ENCODE results near the gene ARGLU1. TPM values are rescaled to one million over a fixed set of nuclear protein-coding genes. Genes with fewer than 3 reads are reported as not detected.

The ARGLU1 gene
- total RNA-seq, 1 experiment from 2014 or later: 94.4 TPM

DNA sequence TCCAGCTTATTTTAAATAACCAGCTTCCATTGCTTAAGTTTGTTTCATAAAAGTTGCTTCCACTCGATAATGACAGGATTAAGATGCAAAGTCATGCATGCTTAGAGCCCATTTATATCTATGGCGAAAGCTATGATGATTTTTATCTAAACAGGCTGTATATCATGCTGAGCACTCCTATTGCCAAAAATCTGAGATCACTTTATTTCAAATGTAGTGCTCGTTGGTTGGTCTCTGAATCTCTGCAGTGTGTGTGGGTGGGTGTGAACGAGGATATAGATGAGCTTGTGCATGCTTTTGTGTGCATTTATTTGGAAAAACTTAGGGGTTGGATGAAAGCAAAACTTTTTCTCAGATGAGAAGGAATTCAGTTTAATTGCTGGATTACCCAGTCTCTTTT lies 27.0 kb upstream of the ARGLU1 start:
- Mint-ChIP-seq H3K4me1 (ENCODE audit: insufficient read depth, unreplicated experiment) (no peaks in the 10 kb centered on the region), H3K27ac (ENCODE audit: low read depth, unreplicated experiment) (no peak overlapping the region), H3K36me3 (ENCODE audit: insufficient read depth, unreplicated experiment) (no peaks in the 10 kb centered on the region), H3K4me3 (ENCODE audit: unreplicated experiment) (no peak overlapping the region), H3K27me3 (ENCODE audit: insufficient read depth, unreplicated experiment) (no peaks in the 10 kb centered on the region), H3K9me3 (ENCODE audit: unreplicated experiment) (no peaks in the 10 kb centered on the region)
- ChIA-PET CTCF (interaction anchor here (0.6 kb wide), 1 partner anchor 63 kb away, joined by 3 read pairs; no protein-coding TSS in a partner anchor), POLR2A (interaction anchor here (0.7 kb wide), 1 partner anchor 24 kb away, joined by 3 read pairs; no protein-coding TSS in a partner anchor)
- no peak for TF ChIP-seq CTCF (IDR thresholded peaks at IDR 0.05; ENCODE audit: unreplicated experiment)
- no TSS peak for BruUV-seq (replicated peaks)
- DNase-seq (ENCODE audit: unreplicated experiment): no peak
- intact Hi-C loops (cut with micrococcal nuclease): no loop called here

DNA sequence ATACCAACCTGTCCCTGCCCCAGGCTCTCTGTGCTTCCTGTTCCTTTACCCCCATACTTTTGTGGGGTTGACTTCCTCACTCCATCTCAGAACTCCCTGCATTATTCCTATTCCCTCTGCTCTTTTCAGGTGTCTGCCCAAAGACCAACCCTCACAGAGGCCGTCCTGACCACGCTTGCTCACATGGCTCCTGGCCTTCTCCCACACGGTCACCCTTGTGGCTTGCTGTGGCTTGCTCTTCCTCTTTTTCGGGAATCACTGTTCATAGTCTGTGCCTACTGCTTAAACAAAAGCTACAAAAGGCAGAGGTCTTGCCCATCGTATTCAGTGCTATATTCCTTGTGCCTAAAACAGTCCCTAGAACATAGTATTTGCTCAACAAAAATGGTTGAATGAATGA lies 25.2 kb upstream of the ARGLU1 start:
- Mint-ChIP-seq H3K9me3 (ENCODE audit: unreplicated experiment) (no peaks in the 10 kb centered on the region), H3K27ac (ENCODE audit: low read depth, unreplicated experiment) (no peak overlapping the region), H3K27me3 (ENCODE audit: insufficient read depth, unreplicated experiment) (no peaks in the 10 kb centered on the region), H3K4me3 (ENCODE audit: unreplicated experiment) (no peak overlapping the region), H3K4me1 (ENCODE audit: insufficient read depth, unreplicated experiment) (no peaks in the 10 kb centered on the region), H3K36me3 (ENCODE audit: insufficient read depth, unreplicated experiment) (no peaks in the 10 kb centered on the region)
- intact Hi-C loops (cut with micrococcal nuclease): no loop called here
- TF ChIP-seq CTCF (IDR thresholded peaks at IDR 0.05; ENCODE audit: unreplicated experiment): no peak
- BruUV-seq (replicated peaks): no TSS peak
- ChIA-PET POLR2A (no interaction called here), CTCF (no interaction called here)
- DNase-seq (ENCODE audit: unreplicated experiment): no peak

GRCh38 chr13:106591299-106591698 lies 23.4 kb upstream of the ARGLU1 start:
- Mint-ChIP-seq H3K9me3 (ENCODE audit: unreplicated experiment) (no peaks in the 10 kb centered on the region), H3K27me3 (ENCODE audit: insufficient read depth, unreplicated experiment) (no peaks in the 10 kb centered on the region), H3K4me1 (ENCODE audit: insufficient read depth, unreplicated experiment) (no peaks in the 10 kb centered on the region), H3K4me3 (ENCODE audit: unreplicated experiment) (no peak overlapping the region), H3K27ac (ENCODE audit: low read depth, unreplicated experiment) (no peak overlapping the region), H3K36me3 (ENCODE audit: insufficient read depth, unreplicated experiment) (no peaks in the 10 kb centered on the region)
- DNase-seq (ENCODE audit: unreplicated experiment): no peak
- TF ChIP-seq CTCF (IDR thresholded peaks at IDR 0.05; ENCODE audit: unreplicated experiment): no peak
- intact Hi-C loops (cut with micrococcal nuclease): no loop called here
- POLR2A ChIA-PET: no interaction called here
- BruUV-seq (replicated peaks): no TSS peak
- CTCF ChIA-PET: interaction anchor here (1.7 kb wide), 1 partner anchor 29 kb away, joined by 9 read pairs; no protein-coding TSS in a partner anchor

- ChIA-PET CTCF (interaction anchor here (1.1 kb wide), 1 partner anchor 30 kb away, joined by 3 read pairs; no protein-coding TSS in a partner anchor), POLR2A (no interaction called here)
- H3K4me1 Mint-ChIP-seq (ENCODE audit: insufficient read depth, unreplicated experiment): no peaks in the 10 kb centered on the region
- intact Hi-C loops (cut with micrococcal nuclease): no loop called here
- H3K4me3 Mint-ChIP-seq (ENCODE audit: unreplicated experiment): no peak overlapping the region
- BruUV-seq (replicated peaks): no TSS peak
- no peak for TF ChIP-seq CTCF (IDR thresholded peaks at IDR 0.05; ENCODE audit: unreplicated experiment)
- no peak for DNase-seq (ENCODE audit: unreplicated experiment)
- no peak overlapping the region for H3K27ac Mint-ChIP-seq (ENCODE audit: low read depth, unreplicated experiment)
- H3K9me3 Mint-ChIP-seq (ENCODE audit: unreplicated experiment): peaks cover 6% of the 10 kb centered on the region
- H3K36me3 Mint-ChIP-seq (ENCODE audit: insufficient read depth, unreplicated experiment): no peaks in the 10 kb centered on the region
- H3K27me3 Mint-ChIP-seq (ENCODE audit: insufficient read depth, unreplicated experiment): no peaks in the 10 kb centered on the region
Observed at GRCh38 chr13:106589716-106590115, 21.8 kb upstream of the ARGLU1 start.
